SK-N-SH treated with all-trans-retinoic acid at 6 μM for 48 hours (cell line): Measurements from ENCODE around the gene SORL1-AS1.

Source experiments
- GLIS3 ChIP-seq: fragments of 250-450 bp; sonication (Bioruptor Pico); IDR thresholded peaks from 2 replicates; pipeline ENCODE4 v1.5.0; 2020; ENCODE audit warnings: mild to moderate bottlenecking, moderate library complexity
- RARB ChIP-seq: fragments of 250-450 bp; sonication (Bioruptor Pico); IDR thresholded peaks from 2 replicates; pipeline ENCODE4 v1.8.0; 2021; ENCODE audit warnings: mild to moderate bottlenecking, moderate library complexity
- TF ChIP-seq, protein P1 (sequence below): fragments of 250-450 bp; sonication (Bioruptor Pico); IDR thresholded peaks from 2 replicates; pipeline ENCODE4 v1.8.0; 2021; ENCODE audit warnings: low read depth, mild to moderate bottlenecking, moderate library complexity, borderline replicate concordance
- TF ChIP-seq, protein P2 (sequence below): fragments of 250-450 bp; sonication (Bioruptor Pico); IDR thresholded peaks from 2 replicates; pipeline ENCODE4 v1.5.1; 2021; ENCODE audit warnings: mild to moderate bottlenecking, moderate library complexity

DNA sequence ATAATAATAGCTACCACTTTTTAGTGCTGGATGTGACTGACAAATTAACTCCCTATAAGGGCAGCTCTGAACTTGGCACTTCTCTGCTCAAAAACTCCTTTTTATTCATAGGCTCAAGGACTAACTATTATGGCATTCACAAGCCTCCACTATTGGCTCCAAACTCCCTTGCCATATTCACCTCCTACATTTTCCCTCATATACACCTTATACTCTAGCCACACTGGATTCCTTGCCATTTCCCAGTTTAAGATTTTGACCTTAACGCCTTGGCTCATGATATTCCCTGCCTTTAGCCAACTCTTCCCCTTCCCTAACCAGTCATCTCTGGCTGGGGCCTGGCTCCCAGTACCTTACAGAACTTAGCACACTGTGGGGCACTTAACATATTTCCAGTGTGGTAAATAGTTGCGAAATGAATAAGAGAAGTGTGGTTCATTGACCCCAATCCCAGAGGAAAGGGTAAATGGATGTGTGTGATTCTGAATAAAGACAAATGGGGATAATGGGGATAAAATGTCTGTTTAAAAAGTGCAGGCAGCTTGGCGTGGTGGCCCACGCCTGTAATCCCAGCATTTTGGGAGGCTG, 40.7 kb downstream of the SORL1-AS1 start:
- TF ChIP-seq, protein P1, sequence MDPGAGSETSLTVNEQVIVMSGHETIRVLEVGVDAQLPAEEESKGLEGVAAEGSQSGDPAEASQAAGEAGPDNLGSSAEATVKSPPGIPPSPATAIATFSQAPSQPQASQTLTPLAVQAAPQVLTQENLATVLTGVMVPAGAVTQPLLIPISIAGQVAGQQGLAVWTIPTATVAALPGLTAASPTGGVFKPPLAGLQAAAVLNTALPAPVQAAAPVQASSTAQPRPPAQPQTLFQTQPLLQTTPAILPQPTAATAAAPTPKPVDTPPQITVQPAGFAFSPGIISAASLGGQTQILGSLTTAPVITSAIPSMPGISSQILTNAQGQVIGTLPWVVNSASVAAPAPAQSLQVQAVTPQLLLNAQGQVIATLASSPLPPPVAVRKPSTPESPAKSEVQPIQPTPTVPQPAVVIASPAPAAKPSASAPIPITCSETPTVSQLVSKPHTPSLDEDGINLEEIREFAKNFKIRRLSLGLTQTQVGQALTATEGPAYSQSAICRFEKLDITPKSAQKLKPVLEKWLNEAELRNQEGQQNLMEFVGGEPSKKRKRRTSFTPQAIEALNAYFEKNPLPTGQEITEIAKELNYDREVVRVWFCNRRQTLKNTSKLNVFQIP (CRISPR knock-in tag): no peak
- TF ChIP-seq, protein P2, sequence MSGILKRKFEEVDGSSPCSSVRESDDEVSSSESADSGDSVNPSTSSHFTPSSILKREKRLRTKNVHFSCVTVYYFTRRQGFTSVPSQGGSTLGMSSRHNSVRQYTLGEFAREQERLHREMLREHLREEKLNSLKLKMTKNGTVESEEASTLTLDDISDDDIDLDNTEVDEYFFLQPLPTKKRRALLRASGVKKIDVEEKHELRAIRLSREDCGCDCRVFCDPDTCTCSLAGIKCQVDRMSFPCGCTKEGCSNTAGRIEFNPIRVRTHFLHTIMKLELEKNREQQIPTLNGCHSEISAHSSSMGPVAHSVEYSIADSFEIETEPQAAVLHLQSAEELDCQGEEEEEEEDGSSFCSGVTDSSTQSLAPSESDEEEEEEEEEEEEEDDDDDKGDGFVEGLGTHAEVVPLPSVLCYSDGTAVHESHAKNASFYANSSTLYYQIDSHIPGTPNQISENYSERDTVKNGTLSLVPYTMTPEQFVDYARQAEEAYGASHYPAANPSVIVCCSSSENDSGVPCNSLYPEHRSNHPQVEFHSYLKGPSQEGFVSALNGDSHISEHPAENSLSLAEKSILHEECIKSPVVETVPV (CRISPR knock-in tag): no peak
- TF ChIP-seq RARB (CRISPR knock-in tag): no peak
- TF ChIP-seq GLIS3 (CRISPR knock-in tag): no peak
